OCI-LY3 (cell line): ENCODE results near the gene NAT8L.

Experiments used
- EZH2phosphoT487 ChIP-seq: fragments of 200-600 bp; shearing (Covaris generic); IDR thresholded peaks from 2 replicates; pipeline ENCODE4 v1.6.1; 2018; ENCODE audit warnings: antibody characterized with exemption, mixed run types, low read depth
- TF ChIP-seq, protein P1 (sequence below): fragments of 200-600, 300-600 bp; sonication (generic); IDR thresholded peaks from 2 replicates; pipeline ENCODE4 v1.5.1; 2014; ENCODE audit warnings: antibody characterized with exemption, low read length, low read depth

DNA sequence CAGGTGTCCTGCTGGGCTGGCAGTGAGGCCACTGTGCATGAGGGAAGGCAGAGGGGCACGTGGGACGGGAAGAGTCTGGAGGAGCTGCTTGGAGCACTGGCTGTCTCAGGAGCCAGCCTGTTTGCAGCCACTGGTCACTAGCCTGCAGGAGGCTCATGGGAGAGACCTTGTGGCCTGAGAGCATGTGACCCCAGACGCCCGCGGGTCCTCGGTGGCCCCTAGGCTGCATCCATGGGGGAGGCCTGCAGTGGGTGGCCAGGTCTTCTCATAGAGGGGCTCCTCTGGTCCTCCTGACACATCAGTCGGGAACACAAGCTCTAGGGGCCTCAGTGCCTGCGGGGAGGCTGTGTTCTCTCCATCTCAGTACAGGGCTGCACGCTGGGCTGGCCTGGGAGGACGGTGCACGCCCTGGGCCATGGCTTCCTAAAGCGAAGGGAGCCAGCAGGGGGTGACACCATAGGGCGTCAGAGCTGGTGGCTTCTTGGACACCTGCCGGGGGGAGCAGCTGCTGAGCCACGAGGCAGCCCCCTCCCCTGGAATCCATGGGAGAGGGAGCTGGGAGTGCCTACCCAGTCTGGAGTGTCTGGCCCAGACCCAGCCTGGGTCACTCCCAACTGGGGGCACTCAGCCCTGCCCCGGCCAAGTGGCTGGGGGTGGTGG is 12.3 kb downstream of the NAT8L start:
- TF ChIP-seq, protein P1, sequence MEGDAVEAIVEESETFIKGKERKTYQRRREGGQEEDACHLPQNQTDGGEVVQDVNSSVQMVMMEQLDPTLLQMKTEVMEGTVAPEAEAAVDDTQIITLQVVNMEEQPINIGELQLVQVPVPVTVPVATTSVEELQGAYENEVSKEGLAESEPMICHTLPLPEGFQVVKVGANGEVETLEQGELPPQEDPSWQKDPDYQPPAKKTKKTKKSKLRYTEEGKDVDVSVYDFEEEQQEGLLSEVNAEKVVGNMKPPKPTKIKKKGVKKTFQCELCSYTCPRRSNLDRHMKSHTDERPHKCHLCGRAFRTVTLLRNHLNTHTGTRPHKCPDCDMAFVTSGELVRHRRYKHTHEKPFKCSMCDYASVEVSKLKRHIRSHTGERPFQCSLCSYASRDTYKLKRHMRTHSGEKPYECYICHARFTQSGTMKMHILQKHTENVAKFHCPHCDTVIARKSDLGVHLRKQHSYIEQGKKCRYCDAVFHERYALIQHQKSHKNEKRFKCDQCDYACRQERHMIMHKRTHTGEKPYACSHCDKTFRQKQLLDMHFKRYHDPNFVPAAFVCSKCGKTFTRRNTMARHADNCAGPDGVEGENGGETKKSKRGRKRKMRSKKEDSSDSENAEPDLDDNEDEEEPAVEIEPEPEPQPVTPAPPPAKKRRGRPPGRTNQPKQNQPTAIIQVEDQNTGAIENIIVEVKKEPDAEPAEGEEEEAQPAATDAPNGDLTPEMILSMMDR, result no peak
- no peak for TF ChIP-seq EZH2phosphoT487
